CD4-positive, alpha-beta T cell treated with Interleukin-6 at 100 ng/mL for 8 hours (primary cell): ENCODE results near the gene BLOC1S3.

ENCODE experiments used
- DNase-seq: peaks from one replicate; pipeline ENCODE4 v3.0.0-alpha.2; 2020; ENCODE audit warnings: mixed read lengths, low spot score

The BLOC1S3 gene

GRCh38 chr19:45161738-45162607 lies 16.6 kb upstream of the BLOC1S3 start:
- no peak for DNase-seq

GRCh38 chr19:45162608-45163143 lies 15.9 kb upstream of the BLOC1S3 start:
- DNase-seq, result no peak

- no peak for DNase-seq
These were observed 15.4 kb upstream of the BLOC1S3 start for GRCh38 chr19:45163156-45163555.

GRCh38 chr19:45163751-45164460 lies 14.7 kb upstream of the BLOC1S3 start:
- no peak for DNase-seq

- peak; percentile 47 for DNase-seq
These were observed 13.8 kb upstream of the BLOC1S3 start for GRCh38 chr19:45164577-45165335.

- no peak for DNase-seq
These were observed 11.8 kb upstream of the BLOC1S3 start for GRCh38 chr19:45166723-45167252.

- no peak for DNase-seq
These were observed 9.7 kb upstream of the BLOC1S3 start for GRCh38 chr19:45168767-45169351.

GRCh38 chr19:45169602-45170001 lies 9.0 kb upstream of the BLOC1S3 start:
- no peak for DNase-seq

- no peak for DNase-seq
These were observed 8.2 kb upstream of the BLOC1S3 start for GRCh38 chr19:45170146-45171106.

- peak; percentile 62 for DNase-seq
These were observed 7.4 kb upstream of the BLOC1S3 start for GRCh38 chr19:45171211-45171623.

GRCh38 chr19:45172173-45172572 lies 6.4 kb upstream of the BLOC1S3 start:
- DNase-seq, result peak; percentile 44

GRCh38 chr19:45172611-45173208 lies 5.9 kb upstream of the BLOC1S3 start:
- no peak for DNase-seq

GRCh38 chr19:45173816-45174215 lies 4.8 kb upstream of the BLOC1S3 start:
- no peak for DNase-seq

- no peak for DNase-seq
These were observed 2.9 kb upstream of the BLOC1S3 start for GRCh38 chr19:45175515-45176345.

GRCh38 chr19:45177817-45178261 lies 745 bp upstream of the BLOC1S3 start, which contains the start of gene TRAPPC6A:
Gene TRAPPC6A (minus strand): TSS chr19:45178237. CDS start chr19:45178218, 19 bp downstream.
- DNase-seq, result no peak

- no peak for DNase-seq
These were observed 698 bp downstream of the BLOC1S3 start for GRCh38 chr19:45179072-45179891.

GRCh38 chr19:45179892-45180370 lies 1.3 kb downstream of the BLOC1S3 start:
- DNase-seq, result no peak

- DNase-seq, result no peak
These were observed 2.4 kb downstream of the BLOC1S3 start for GRCh38 chr19:45180936-45181335.
